ENCODE results near the gene PREX1.

Gene PREX1

DNA sequence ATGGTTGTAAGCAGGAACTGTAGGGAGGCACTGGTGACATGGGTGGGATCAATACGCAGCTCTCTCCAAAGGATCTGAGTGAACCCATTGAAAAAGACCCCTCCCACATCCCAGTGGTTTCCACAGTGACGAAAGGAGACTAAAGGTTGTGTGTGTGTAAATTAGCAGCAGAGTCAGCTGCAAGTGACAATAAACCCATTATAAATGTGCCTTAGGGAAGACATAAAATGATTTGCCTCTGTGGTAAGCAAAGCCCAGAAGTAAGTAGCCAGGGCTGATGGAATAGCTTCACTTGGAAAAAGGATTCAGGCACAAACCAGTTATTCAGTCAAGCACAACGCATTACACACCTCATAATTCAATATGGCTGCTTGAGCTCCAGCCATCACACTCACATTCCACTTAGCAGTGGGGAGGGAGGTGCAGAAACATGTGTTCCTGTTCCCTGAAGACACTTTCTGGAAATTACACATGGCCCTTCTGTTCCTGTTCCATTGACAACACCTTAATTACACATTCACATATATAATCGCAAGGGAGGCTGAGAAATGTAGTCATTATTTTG is 231.4 kb downstream of the PREX1 start:
- no peak for DNase-seq

- no peak for DNase-seq
Observed at GRCh38 chr20:48595495-48596333, 232.1 kb downstream of the PREX1 start.

- DNase-seq = no peak
Observed at GRCh38 chr20:48594533-48594932, 233.3 kb downstream of the PREX1 start.

- DNase-seq = no peak
Observed at GRCh38 chr20:48592107-48592940, 235.5 kb downstream of the PREX1 start.

DNA sequence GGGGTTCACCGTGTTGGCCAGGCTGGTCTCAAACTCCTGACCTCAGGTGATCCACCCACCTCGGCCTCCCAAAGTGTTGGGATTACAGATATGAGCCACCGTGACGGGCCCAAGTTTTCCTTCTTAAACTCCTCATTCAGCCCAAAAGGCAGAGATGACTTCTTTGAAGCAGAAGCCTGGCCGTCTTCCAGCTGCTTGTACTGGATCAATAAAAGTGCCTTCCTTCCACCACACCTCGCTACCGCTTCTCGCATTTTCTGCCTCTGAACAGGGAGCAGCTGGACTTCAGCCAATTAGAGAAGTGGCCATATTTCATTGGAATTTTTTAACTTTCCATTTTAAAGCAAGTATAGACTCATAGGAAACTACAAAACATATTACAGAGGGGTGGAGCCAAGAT is 241.1 kb downstream of the PREX1 start:
- DNase-seq = no peak

DNA sequence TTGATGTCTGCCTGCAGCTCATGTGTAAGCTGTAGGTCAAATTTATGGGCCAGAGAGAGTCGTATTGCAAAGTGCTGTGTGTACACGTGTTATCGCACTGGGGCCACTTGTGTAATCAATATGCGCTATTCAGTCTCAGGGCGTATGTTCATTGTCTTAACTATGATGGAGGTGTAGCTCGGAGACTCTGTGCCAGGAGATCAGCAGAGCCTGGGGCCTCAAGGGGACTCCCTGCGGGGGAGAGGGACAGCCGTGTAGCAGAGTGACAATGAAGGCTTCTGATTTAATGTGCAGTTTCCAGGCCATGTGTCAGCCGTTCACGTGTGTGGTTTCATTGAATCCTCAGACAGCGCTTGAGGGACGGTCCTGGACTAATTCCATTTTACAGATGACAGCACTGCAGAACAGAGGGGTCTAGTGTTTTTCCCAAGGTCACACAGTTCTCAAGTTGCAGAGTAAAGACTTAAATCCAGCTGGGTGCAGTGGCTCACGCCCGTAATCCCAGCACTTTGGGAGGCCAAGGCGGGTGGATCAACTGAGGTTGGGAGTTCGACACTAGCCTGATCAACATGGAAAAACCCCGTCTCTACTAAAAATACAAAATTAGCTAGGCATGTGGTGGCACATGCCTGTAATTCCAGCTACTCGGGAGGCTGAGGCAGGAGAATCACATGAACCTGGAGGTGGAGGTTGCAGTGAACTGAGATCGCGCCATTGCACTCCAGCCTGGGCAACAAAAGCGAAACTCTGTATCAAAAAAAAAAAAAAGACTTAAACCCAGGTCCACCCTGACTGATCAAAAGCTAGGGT is 242.5 kb downstream of the PREX1 start:
- no peak for DNase-seq

GRCh38 chr20:48584391-48585060 is 243.3 kb downstream of the PREX1 start:
- no peak for DNase-seq

- DNase-seq = no peak
Observed at GRCh38 chr20:48583801-48584200, 244.0 kb downstream of the PREX1 start.

DNA sequence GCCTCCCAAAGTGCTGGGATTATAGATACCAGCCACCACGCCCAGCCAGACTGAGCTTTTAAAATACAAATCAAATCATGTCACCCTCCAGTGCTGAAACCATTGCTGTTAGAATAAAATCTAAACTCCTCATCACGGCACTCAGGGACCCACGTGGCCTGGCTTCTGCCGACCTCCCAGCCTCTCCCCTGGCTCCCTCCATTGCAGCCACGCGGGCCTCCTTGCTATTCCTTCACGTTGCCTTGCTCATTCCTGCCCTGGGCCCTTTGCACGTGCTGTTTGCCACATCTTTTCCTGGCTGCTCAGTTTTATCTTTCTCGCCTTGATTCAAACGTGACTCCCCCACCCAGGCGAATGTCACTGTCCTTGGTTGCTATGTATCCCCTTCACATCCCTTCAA is 244.6 kb downstream of the PREX1 start:
- no peak for DNase-seq

- DNase-seq = no peak
Observed at GRCh38 chr20:48582673-48582985, 245.2 kb downstream of the PREX1 start.

DNA sequence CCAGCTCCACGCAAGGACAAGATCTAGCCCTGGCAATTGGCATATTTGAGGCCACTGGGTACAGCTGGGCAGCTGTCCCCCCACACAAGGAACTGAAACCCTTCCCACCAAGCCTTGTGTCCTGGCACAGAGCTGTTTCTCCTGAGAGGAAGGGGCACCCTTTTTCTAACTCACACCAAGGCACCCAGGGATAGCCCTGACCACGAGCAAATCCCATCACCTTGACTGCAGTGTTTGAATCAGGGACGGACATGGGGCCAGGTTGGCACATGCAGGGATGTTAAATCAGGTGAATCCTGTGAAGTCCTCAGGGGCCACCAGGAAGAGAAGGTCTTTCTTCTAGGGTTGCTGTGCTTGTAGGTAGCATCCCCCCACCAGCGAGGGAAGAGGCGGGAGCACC is 246.6 kb downstream of the PREX1 start:
- no peak for DNase-seq

DNA sequence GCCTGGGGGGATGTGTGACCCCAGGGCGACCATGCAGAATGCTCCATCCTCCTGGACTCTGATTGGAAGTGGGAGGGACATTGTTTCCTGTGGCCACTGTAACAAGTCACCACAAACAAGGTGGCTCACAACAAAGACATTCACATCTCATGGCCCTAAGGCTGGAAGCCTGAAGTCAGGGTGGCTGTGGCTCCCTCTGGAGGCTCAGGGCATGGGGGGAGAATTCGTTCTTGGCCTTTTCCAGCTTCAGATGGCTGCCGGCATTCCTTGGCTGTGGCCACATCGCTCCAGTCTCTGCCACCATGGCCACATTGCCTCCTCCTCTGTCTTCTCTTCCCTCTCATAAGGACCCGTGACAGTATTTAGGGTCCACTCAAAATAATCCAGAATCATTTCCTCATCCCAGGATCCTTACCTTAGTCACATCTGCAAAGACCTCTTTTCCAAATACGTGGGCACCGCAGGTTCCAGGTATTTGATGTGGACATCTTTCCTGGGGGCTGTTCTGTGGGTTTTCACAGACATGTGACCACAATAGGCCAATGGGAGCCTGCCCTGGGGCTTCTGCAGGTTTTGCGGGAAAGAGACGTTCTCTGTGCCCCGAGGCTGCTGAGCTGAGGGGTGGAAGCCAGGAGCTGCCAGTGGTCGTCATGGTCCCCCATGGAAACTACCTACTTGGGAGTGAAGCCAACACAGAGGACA is 249.3 kb downstream of the PREX1 start:
- DNase-seq = no peak

GRCh38 chr20:48577557-48577956 is 250.2 kb downstream of the PREX1 start:
- DNase-seq = no peak

- DNase-seq = no peak
Observed at GRCh38 chr20:48574383-48574782, 253.4 kb downstream of the PREX1 start.
